Measurements from ENCODE around the gene CORO7.

GRCh38 chr16:4360538-4361021, 55.8 kb downstream of the CORO7 start:
- TF ChIP-seq KAT2B (IDR thresholded peaks at IDR 0.05; ENCODE audit: low read depth, low read length) (no peak), SRF (CRISPR knock-in tag; IDR thresholded peaks at IDR 0.05) (no peak), EP300 (IDR thresholded peaks at IDR 0.05; ENCODE audit: low read length) (no peak), TEAD4 (IDR thresholded peaks at IDR 0.05; ENCODE audit: low read length) (no peak), TEAD4 (CRISPR knock-in tag; IDR thresholded peaks at IDR 0.05; ENCODE audit: borderline replicate concordance) (no peak), ATF6 (CRISPR knock-in tag; IDR thresholded peaks at IDR 0.05) (no peak), RAD21 (CRISPR knock-in tag; conservative IDR thresholded peaks at IDR 0.05 in 1 of 2, IDR thresholded peaks at IDR 0.05 in 1 of 2) (no peak), ZNF717 (CRISPR knock-in tag; IDR thresholded peaks at IDR 0.05) (no peak), MXI1 (IDR thresholded peaks at IDR 0.05; ENCODE audit: low read depth, low read length) (no peak), PREB (CRISPR knock-in tag; IDR thresholded peaks at IDR 0.05) (no peak), ZNF354B (CRISPR knock-in tag; IDR thresholded peaks at IDR 0.05) (no peak), POLR2B (IDR thresholded peaks at IDR 0.05; ENCODE audit: low read depth, partially characterized antibody) (no peak)

Data from K562 (cell line).